Trophoblast cell (in vitro differentiated cells and primary cell): ENCODE results near the gene BMP8A.

ENCODE experiments used
- DNase-seq, 2 donors: peaks; one replicate each; pipeline ENCODE4 v3.0.0-alpha.2; 2016
- H2AFZ ChIP-seq: 2 replicates; pipeline ENCODE4 v1.6.1; 2013; ENCODE audit warnings: low read length, moderate library complexity, mild to moderate bottlenecking; ENCODE audit not compliant: insufficient read depth, poor library complexity
- H2AK5ac ChIP-seq: 2 replicates; pipeline ENCODE4 v1.6.1; 2013; ENCODE audit warnings: mild to moderate bottlenecking, low read length
- H2BK120ac ChIP-seq: 2 replicates; pipeline ENCODE4 v1.6.1; 2013; ENCODE audit warnings: low read length, mild to moderate bottlenecking, moderate library complexity; ENCODE audit not compliant: insufficient read depth, poor library complexity
- H2BK12ac ChIP-seq: 2 replicates; pipeline ENCODE4 v1.6.1; 2013; ENCODE audit warnings: mild to moderate bottlenecking, low read length, moderate library complexity
- H2BK5ac ChIP-seq: 2 replicates; pipeline ENCODE4 v1.6.1; 2013; ENCODE audit warnings: low read length, low read depth, moderate library complexity, mild to moderate bottlenecking; ENCODE audit not compliant: poor library complexity
- H3K14ac ChIP-seq: 2 replicates; pipeline ENCODE4 v1.6.1; 2013; ENCODE audit warnings: mild to moderate bottlenecking, low read length
- H3K18ac ChIP-seq: 2 replicates; pipeline ENCODE4 v1.6.1; 2013; ENCODE audit warnings: mild to moderate bottlenecking, low read length
- H3K23ac ChIP-seq: 2 replicates; pipeline ENCODE4 v1.6.1; 2013; ENCODE audit warnings: low read length
- H3K27ac ChIP-seq: 2 replicates; pipeline ENCODE4 v1.5.1; 2013; ENCODE audit warnings: low read depth, mild to moderate bottlenecking, inconsistent platforms, low read length, moderate library complexity
- H3K27me3 ChIP-seq: 2 replicates; pipeline ENCODE4 v1.6.1; 2013; ENCODE audit warnings: inconsistent platforms, mild to moderate bottlenecking, low read length, moderate library complexity; ENCODE audit not compliant: insufficient read depth
- H3K36me3 ChIP-seq, 2 experiments: 1 replicate in 1 of 2; 2 replicates in 1 of 2; pipeline ENCODE4 v1.6.1; 2013; ENCODE audit warnings: low read length in 2 of 2, mild to moderate bottlenecking in 2 of 2, moderate library complexity in 1 of 2; ENCODE audit not compliant: insufficient read depth in 2 of 2, control insufficient read depth in 1 of 2
- H3K4ac ChIP-seq: 2 replicates; pipeline ENCODE4 v1.6.1; 2013; ENCODE audit warnings: low read depth, mild to moderate bottlenecking, low read length, moderate library complexity
- H3K4me1 ChIP-seq, 2 experiments: 1 replicate in 1 of 2; 2 replicates in 1 of 2; pipeline ENCODE4 v1.6.1; 2013; ENCODE audit warnings: low read length in 2 of 2, mild to moderate bottlenecking in 2 of 2, moderate library complexity in 1 of 2; ENCODE audit not compliant: insufficient read depth in 2 of 2, control insufficient read depth in 1 of 2
- H3K4me2 ChIP-seq: 2 replicates; pipeline ENCODE4 v1.6.1; 2013; ENCODE audit warnings: inconsistent platforms, mild to moderate bottlenecking, low read length, moderate library complexity
- H3K4me3 ChIP-seq: 2 replicates; pipeline ENCODE4 v1.5.1; 2013; ENCODE audit warnings: mild to moderate bottlenecking, low read depth, low read length, inconsistent platforms
- H3K79me1 ChIP-seq: one replicate; pipeline ENCODE4 v1.6.1; 2013; ENCODE audit warnings: low read length
- H3K79me2 ChIP-seq: 2 replicates; pipeline ENCODE4 v1.6.1; 2013; ENCODE audit warnings: low read length, mild to moderate bottlenecking; ENCODE audit not compliant: control insufficient read depth, insufficient read depth, poor library complexity
- H3K9ac ChIP-seq: 2 replicates; pipeline ENCODE4 v1.6.1; 2013; ENCODE audit warnings: mild to moderate bottlenecking, low read length
- H3K9me3 ChIP-seq: 2 replicates; pipeline ENCODE4 v1.6.1; 2013; ENCODE audit warnings: low read depth, mild to moderate bottlenecking, control low read depth, inconsistent platforms, low read length; ENCODE audit not compliant: insufficient read depth
- H4K12ac ChIP-seq: 2 replicates; pipeline ENCODE4 v1.6.1; 2013; ENCODE audit warnings: low read depth, mild to moderate bottlenecking, low read length, moderate library complexity
- H4K8ac ChIP-seq: 2 replicates; pipeline ENCODE4 v1.6.1; 2013; ENCODE audit warnings: low read depth, mild to moderate bottlenecking, low read length, moderate library complexity
- H4K91ac ChIP-seq: one replicate; pipeline ENCODE4 v1.6.1; 2013; ENCODE audit warnings: low read depth, mild to moderate bottlenecking, low read length, moderate library complexity
- WGBS: extraction: QIAGEN DNeasy Blood & Tissue Kit; methylation state at CpG from one replicate; pipeline ENCODE4 v1.1.7; 2013; ENCODE audit warnings: missing lambda C conversion rate; ENCODE audit not compliant: insufficient read length, insufficient coverage; ENCODE audit errors: extremely low coverage; 5-methylcytosine and 5-hydroxymethylcytosine counted together

The BMP8A gene

GRCh38 chr1:39539252-39539790, 47.9 kb downstream of the BMP8A start:
- Histone ChIP-seq H3K4me3 (no peak overlapping the region), H2BK120ac (no peak overlapping the region), H3K4me2 (no peak overlapping the region), H3K9me3 (no peaks in the 10 kb centered on the region), H3K9ac (no peak overlapping the region), H3K14ac (no peak overlapping the region), H2BK5ac (no peak overlapping the region), H2AK5ac (no peak overlapping the region), H2AFZ (no peak overlapping the region), H4K8ac (no peak overlapping the region), H3K36me3 (peaks cover 3 to 13% of the 10 kb centered on the region in 2 experiments), H3K23ac (no peak overlapping the region), H3K4ac (no peak overlapping the region), H4K12ac (no peak overlapping the region), H3K27me3 (no peaks in the 10 kb centered on the region), H4K91ac (no peak overlapping the region), H3K18ac (no peak overlapping the region), H3K79me1 (no peaks in the 10 kb centered on the region), H3K27ac (no peak overlapping the region), H2BK12ac (no peak overlapping the region), H3K4me1 (no peaks in the 10 kb centered on the region), H3K79me2 (no peaks in the 10 kb centered on the region)
- peak; percentile 52 to 84 for DNase-seq
- WGBS = no CpG with 5 or more reads among the region's 5 CpGs

GRCh38 chr1:39540504-39541031, 49.1 kb downstream of the BMP8A start:
- no peak overlapping the region for H2BK120ac ChIP-seq

GRCh38 chr1:39542924-39543323, 51.5 kb downstream of the BMP8A start:
- H3K18ac ChIP-seq = no peak overlapping the region
- no peak for DNase-seq
- H3K9ac ChIP-seq = no peak overlapping the region
- H3K27ac ChIP-seq = no peak overlapping the region
- no peaks in the 10 kb centered on the region for H3K79me1 ChIP-seq
- H3K4me3 ChIP-seq = no peak overlapping the region
- H4K91ac ChIP-seq = no peak overlapping the region
- WGBS = no CpG with 5 or more reads among the region's 5 CpGs
- no peak overlapping the region for H3K4ac ChIP-seq
- H2BK120ac ChIP-seq = no peak overlapping the region
- no peaks in the 10 kb centered on the region for H3K9me3 ChIP-seq
- H3K27me3 ChIP-seq = no peaks in the 10 kb centered on the region
- H4K8ac ChIP-seq = no peak overlapping the region
- no peak overlapping the region for H4K12ac ChIP-seq
- H2AK5ac ChIP-seq = no peak overlapping the region
- H3K79me2 ChIP-seq = no peaks in the 10 kb centered on the region
- no peak overlapping the region for H3K14ac ChIP-seq
- H3K23ac ChIP-seq = no peak overlapping the region
- H3K4me1 ChIP-seq = no peaks in the 10 kb centered on the region
- no peak overlapping the region for H2BK12ac ChIP-seq
- H2AFZ ChIP-seq = no peak overlapping the region
- peaks cover 10 to 22% of the 10 kb centered on the region in 2 experiments for H3K36me3 ChIP-seq
- no peak overlapping the region for H2BK5ac ChIP-seq
- H3K4me2 ChIP-seq = no peak overlapping the region

More at GRCh38 chr1:39540504-39541031, 49.1 kb downstream of the BMP8A start:
- no peaks in the 10 kb centered on the region for H3K79me2 ChIP-seq
- no peak overlapping the region for H2AK5ac ChIP-seq
- no peak overlapping the region for H3K4ac ChIP-seq
- peak; percentile 70 to 71 for DNase-seq
- no peaks in the 10 kb centered on the region for H3K9me3 ChIP-seq
- H3K9ac ChIP-seq = no peak overlapping the region
- no peak overlapping the region for H3K27ac ChIP-seq
- no peak overlapping the region for H3K4me2 ChIP-seq
- H3K18ac ChIP-seq = no peak overlapping the region
- H2AFZ ChIP-seq = no peak overlapping the region
- no peak overlapping the region for H4K8ac ChIP-seq
- H3K27me3 ChIP-seq = no peaks in the 10 kb centered on the region
- H2BK5ac ChIP-seq = no peak overlapping the region
- WGBS = no CpG with 5 or more reads among the region's 13 CpGs
- no peak overlapping the region for H2BK12ac ChIP-seq
- no peak overlapping the region for H3K4me3 ChIP-seq
- H3K36me3 ChIP-seq = peaks cover 5 to 15% of the 10 kb centered on the region in 2 experiments
- H3K4me1 ChIP-seq = no peaks in the 10 kb centered on the region
- H3K14ac ChIP-seq = no peak overlapping the region
- H4K12ac ChIP-seq = no peak overlapping the region
- H4K91ac ChIP-seq = no peak overlapping the region
- no peak overlapping the region for H3K23ac ChIP-seq
- H3K79me1 ChIP-seq = no peaks in the 10 kb centered on the region

- Histone ChIP-seq H2BK12ac (no peak overlapping the region), H3K9ac (no peak overlapping the region), H3K27me3 (no peaks in the 10 kb centered on the region), H3K36me3 (peaks cover 10 to 24% of the 10 kb centered on the region in 2 experiments), H3K27ac (no peak overlapping the region), H3K4me1 (no peaks in the 10 kb centered on the region), H3K14ac (no peak overlapping the region), H3K4ac (no peak overlapping the region), H2AFZ (no peak overlapping the region), H3K18ac (no peak overlapping the region), H2AK5ac (no peak overlapping the region), H3K79me1 (no peaks in the 10 kb centered on the region), H2BK5ac (no peak overlapping the region), H3K4me2 (no peak overlapping the region), H3K23ac (no peak overlapping the region), H3K79me2 (no peaks in the 10 kb centered on the region), H3K9me3 (no peaks in the 10 kb centered on the region), H4K12ac (no peak overlapping the region), H2BK120ac (no peak overlapping the region), H4K91ac (no peak overlapping the region), H4K8ac (no peak overlapping the region), H3K4me3 (no peak overlapping the region)
- no CpG with 5 or more reads among the region's 4 CpGs for WGBS
- DNase-seq = no peak
Observed at GRCh38 chr1:39544327-39544726, 52.9 kb downstream of the BMP8A start.
